GM21360 (cell line): ENCODE measurements around the gene NLRX1.
"Not testable (repeated sequence)": the region's sequence is repeated elsewhere in the genome, so short reads cannot be mapped to it uniquely, and the experiment has no call there.

Source experiments
- ATAC-seq: cut with Tn5 transposase; IDR thresholded peaks from one replicate; pipeline ENCODE4 v1.9.1; 2021; ENCODE audit warnings: mild to moderate bottlenecking, moderate library complexity; ENCODE audit not compliant: unreplicated experiment

Gene NLRX1

GRCh38 chr11:119206511-119207414 lies 38.2 kb downstream of the NLRX1 start:
- peak; percentile 26 for ATAC-seq

DNA sequence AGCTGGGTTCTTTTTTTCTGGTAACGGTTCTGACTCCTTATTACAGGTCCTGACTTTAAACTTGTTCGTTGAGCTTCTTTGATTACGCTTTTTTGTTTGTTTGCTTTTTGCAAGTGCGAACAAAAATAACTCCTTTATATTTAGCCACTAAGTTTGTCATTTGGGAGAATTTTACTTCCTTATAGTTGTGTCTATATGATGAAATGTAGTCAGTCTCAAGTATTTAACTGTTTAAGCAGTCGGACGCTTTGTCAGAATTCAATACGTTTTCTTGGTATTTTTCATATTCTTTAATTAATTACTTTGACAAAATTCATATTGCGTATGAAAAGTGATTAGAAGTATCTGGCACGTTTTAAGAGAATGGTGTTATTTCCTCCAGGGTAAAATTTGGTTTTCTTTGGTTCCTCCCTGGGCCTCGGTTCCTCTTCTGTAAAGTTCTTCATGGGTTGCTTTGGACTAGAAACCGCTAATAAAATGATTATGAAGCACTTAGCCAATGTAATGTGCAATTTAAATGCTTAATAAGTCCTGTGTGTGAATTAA lies 39.0 kb downstream of the NLRX1 start:
- no peak for ATAC-seq

GRCh38 chr11:119209186-119209585 lies 40.7 kb downstream of the NLRX1 start:
- no peak for ATAC-seq

- ATAC-seq = no peak
These were observed 41.5 kb downstream of the NLRX1 start for GRCh38 chr11:119210050-119210449.

GRCh38 chr11:119218141-119218878 lies 49.8 kb downstream of the NLRX1 start:
- no peak for ATAC-seq

GRCh38 chr11:119222308-119222707 lies 53.8 kb downstream of the NLRX1 start:
- no peak for ATAC-seq

DNA sequence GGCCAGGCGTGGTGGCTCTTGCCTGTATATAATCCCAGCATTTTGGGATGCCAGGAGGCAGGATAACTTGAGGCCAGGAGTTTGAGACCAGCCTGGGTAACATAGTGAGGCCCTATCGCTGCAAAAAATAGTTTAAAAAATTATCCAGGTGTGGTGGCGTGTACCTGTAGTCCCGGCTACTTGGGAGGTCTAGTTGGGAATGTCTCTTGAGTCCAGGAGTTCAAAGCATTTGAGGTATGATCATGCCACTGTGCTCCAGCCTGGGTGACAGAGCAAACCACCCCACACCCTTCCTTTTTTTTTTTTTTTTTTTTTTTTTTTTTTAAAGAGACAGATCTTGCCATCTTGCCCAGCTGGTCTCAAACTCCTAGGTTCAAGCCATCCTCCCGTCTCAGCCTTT lies 54.4 kb downstream of the NLRX1 start:
- ATAC-seq = no peak

- ATAC-seq = no peak
These were observed 55.3 kb downstream of the NLRX1 start for GRCh38 chr11:119223856-119224255.

DNA sequence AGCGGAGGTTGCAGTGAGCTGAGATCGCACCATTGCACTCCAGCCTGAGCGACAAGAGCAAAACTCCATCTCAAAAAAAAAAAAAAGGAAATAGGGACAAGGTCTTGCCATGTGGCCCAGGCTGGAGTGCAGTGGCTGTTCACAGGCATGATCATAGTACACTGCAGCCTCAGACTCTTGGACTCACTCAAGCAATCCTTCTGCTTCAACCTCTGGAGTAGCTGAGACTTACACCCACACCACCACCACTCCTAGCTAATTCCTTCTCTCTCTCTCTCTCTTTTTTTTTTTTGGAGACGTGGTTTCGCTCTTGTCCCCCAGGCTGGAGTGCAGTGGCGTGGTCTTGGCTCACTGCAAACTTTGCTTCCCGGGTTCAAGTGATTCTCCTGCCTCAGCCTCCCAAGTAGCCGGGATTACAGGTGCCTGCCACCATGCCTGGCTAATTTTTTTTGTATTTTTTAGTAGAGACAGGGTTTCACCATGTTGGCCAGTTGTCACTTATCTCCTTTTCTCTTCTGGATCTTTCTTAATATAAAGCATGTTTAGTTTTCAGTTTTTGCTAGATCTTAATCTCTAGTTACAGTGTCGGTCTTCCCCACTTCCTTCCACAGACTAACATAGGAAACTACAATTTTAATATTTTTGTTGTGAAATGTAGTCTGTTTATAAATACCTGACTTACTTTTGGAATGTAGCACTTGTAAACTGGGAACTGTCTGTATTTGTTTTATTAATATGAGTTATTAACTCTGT lies 60.2 kb downstream of the NLRX1 start:
- ATAC-seq = not testable (repeated sequence)

DNA sequence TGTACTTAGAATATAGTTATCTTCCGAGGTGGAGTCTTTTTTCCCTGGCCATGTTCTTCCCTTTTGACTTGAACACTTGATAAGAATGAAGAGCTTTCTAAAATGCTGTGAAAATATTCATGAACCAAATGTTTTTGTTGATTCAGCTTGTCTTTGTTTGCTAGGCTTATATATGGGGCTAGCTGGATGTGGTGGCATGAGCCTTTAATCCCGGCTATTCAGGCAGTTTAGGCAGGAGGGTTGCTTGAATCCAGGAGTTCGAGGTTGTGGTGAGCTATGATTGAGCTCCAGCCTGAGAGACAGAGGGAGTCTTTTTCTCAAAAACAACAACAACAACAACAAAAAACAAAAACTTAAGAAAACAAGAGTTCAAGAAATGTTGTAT lies 60.8 kb downstream of the NLRX1 start:
- no peak for ATAC-seq

DNA sequence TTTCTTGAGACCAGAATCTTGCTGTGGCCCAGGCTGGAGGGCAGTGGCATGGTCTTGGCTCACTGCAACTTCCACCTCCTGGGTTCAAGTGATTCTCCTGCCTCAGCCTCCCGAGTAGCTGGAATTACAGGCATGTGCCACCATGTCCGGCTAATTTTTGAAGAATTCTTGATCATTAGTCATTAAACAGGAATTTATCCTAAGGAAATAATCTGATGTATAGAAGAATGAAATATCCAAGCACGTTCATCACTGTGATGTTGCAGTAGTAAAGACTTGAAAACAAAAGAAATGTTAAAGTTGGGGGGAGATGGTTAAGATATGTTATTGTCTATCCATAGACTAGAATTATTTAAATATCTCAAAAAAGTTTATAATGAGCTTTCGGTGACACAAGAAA lies 61.2 kb downstream of the NLRX1 start:
- no peak for ATAC-seq
